Pancreas (tissue), 10 donors: ENCODE measurements around the gene GORASP2. TPM values are rescaled to one million over a fixed set of nuclear protein-coding genes. Genes with fewer than 3 reads are reported as not detected.

ENCODE experiments used
- ATAC-seq, 4 donors: fragments of 200-7000 bp; cut with Tn5 transposase; one replicate each; pipeline versions ENCODE4 v1.8.0 to v1.9.1; 2020; ENCODE audit warnings: mild to moderate bottlenecking in 4 of 4, moderate library complexity in 4 of 4
- DNase-seq, 6 donors: peaks; one replicate each; pipeline ENCODE4 v3.0.0-alpha.2; 2020
- FAIRE-seq: peaks from 2 replicates; lab custom pipeline; 2012; peaks lifted over from hg19 to GRCh38; lab: Jason Lieb, UNC
- H3K27ac ChIP-seq, 4 donors: fragments of 200-600 bp; sonication (generic); 1 replicate in 3 of 4; 2 replicates in 1 of 4; pipeline versions ENCODE4 v1.5.0 to v1.8.0; 2020
- H3K27me3 ChIP-seq, 4 donors: fragments of 200-600 bp; one replicate each; pipeline ENCODE4 v1.8.0; 2021
- H3K36me3 ChIP-seq, 3 donors: fragments of 200-600 bp; sonication (generic) in 1 of 3; one replicate each; pipeline versions ENCODE4 v1.5.0 to v1.8.0; 2020 to 2021
- H3K4me1 ChIP-seq, 3 donors: fragments of 200-600 bp; one replicate each; pipeline ENCODE4 v1.8.0; 2021
- H3K4me3 ChIP-seq, 4 donors: fragments of 200-600 bp; sonication (generic) in 2 of 4; one replicate each; pipeline versions ENCODE4 v1.5.0 to v1.8.0; 2020 to 2021
- H3K9me3 ChIP-seq, 4 donors: fragments of 200-600 bp; one replicate each; pipeline ENCODE4 v1.8.0; 2021
- WGBS, 2 donors: extraction: QIAGEN DNeasy Blood & Tissue Kit; methylation state at CpG; one replicate each; pipeline ENCODE4 v1.1.7; 2013; 5-methylcytosine and 5-hydroxymethylcytosine counted together
- intact Hi-C, 3 donors: fragments of 100-400 bp; cut with DNase I; formaldehyde crosslinking; loops; one replicate each; pipeline versions ENCODE4 v1.11.1 to v1.14.2; 2022
- polyA plus RNA-seq, 2 donors: library from polyadenylated mRNA; stranded (reverse); fragments of 200-250 nt; gene quantifications; one replicate each; pipeline ENCODE4 v1.2.3, GENCODE V29; 2013
- total RNA-seq, 6 donors: library from RNA; stranded (reverse); fragmentation: NEBNext Ultra II Directional in 4 of 6; extraction: Animal tissue kit (Norgen Biotek cat#: 25700) in 4 of 6; gene quantifications; one replicate each; pipeline versions ENCODE4 v1.2.1 to v1.2.4, GENCODE V29; 2021 to 2023
- TF ChIP-seq, protein P1 (sequence below), 4 donors: fragments of 200-600 bp; sonication (generic) in 3 of 4; IDR thresholded peaks; one replicate each; pipeline versions ENCODE4 v1.5.0 to v1.8.0; 2021; ENCODE audit warnings: antibody characterized with exemption in 4 of 4
- donor health status: healthy with polysubstance abuse.
- donor health status: DM: no; HTN: no; CAD: no; lungs with moderate emphysema.
- donor health status: DM: no; HTN: no; CAD: no.
- donor health status: control.
- donor health status: control.
- donor health status: Bipolar disorder and iron deficiency.
- donor health status: DM: yes; HTN: yes; CAD: no.
- donor health status: DM: no; HTN: no; CAD: no.
- donor health status: DM: no; HTN: no; CAD: no.
- donor health status: DM: yes; HTN: yes; CAD: no.

GORASP2 gene
- total RNA-seq (10 to 100 TPM; 35.8 to 52.4 (median 45.8) TPM), polyA plus RNA-seq (10 to 100 TPM; 22.6 to 31.4 TPM)

DNA sequence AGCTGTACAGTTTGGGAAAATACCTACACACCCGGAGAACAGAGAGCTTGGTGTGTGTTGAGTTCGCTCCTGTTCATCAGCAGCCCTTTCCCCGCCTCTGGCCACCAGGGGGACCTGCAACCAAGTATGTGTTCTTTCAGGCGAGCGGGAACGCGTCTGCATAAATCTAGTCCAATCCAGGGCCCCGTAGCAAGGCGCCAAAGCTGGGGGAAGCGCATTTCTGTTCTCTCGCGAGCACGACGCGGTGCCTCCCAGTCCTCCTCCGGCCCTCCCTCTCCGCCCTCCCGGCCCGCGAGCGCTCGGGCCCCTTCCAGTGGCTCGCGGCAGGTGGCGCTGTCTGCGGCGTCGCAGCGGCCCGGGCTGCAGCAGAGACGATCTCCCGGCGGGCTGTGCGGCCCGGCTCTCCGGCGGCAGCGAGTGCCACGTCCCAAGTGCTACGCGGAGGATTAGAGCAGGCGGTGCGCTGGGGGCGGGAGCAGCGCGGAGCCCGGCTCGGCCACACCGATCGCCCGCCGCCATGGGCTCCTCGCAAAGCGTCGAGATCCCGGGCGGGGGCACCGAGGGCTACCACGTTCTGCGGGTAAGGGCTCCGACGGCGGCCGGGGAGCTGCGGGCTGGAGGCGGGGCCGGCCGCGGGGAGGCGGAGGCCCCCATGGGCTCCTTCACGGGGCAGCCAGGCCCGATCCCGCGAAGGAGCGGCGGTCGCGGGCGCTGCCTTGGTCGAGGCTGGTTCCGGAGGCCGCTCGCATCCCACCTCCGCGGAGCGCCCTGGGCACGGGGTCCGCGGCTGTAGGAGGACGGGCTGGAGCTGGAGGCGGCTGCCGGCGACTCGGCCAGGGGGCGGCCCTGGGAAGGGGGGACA is at the start of gene GORASP2:
TSS of gene GORASP2 (plus strand) at position 430 of the 862 bp plus-strand sequence. CDS start at position 518, 88 bp downstream.
- H3K27me3 ChIP-seq = no peaks in the 10 kb centered on the region
- DNase-seq = peak; percentile 97 to 99 (median 99)
- peaks cover 15 to 27% (median 18%) of the 10 kb centered on the region in 3 donors for H3K4me1 ChIP-seq
- peak within 1 kb of the TSS; percentile 76 to 99 (median 97) for H3K4me3 ChIP-seq
- peak within 1 kb of the TSS; percentile 94 to 97 (median 96) for H3K27ac ChIP-seq
- FAIRE-seq = peak; percentile 37
- no peaks in the 10 kb centered on the region for H3K9me3 ChIP-seq
- TF ChIP-seq, protein P1, sequence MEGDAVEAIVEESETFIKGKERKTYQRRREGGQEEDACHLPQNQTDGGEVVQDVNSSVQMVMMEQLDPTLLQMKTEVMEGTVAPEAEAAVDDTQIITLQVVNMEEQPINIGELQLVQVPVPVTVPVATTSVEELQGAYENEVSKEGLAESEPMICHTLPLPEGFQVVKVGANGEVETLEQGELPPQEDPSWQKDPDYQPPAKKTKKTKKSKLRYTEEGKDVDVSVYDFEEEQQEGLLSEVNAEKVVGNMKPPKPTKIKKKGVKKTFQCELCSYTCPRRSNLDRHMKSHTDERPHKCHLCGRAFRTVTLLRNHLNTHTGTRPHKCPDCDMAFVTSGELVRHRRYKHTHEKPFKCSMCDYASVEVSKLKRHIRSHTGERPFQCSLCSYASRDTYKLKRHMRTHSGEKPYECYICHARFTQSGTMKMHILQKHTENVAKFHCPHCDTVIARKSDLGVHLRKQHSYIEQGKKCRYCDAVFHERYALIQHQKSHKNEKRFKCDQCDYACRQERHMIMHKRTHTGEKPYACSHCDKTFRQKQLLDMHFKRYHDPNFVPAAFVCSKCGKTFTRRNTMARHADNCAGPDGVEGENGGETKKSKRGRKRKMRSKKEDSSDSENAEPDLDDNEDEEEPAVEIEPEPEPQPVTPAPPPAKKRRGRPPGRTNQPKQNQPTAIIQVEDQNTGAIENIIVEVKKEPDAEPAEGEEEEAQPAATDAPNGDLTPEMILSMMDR (IDR thresholded peaks at IDR 0.05) = peak; percentile 91 to 99 (median 98)
- peak; percentile 88 to 96 (median 92) for ATAC-seq
- WGBS, 2 donors = 0% methylated on average over 78 to 95 of the region's 95 CpGs
- no peaks in the 10 kb centered on the region for H3K36me3 ChIP-seq
- intact Hi-C loops = no loop called here

DNA sequence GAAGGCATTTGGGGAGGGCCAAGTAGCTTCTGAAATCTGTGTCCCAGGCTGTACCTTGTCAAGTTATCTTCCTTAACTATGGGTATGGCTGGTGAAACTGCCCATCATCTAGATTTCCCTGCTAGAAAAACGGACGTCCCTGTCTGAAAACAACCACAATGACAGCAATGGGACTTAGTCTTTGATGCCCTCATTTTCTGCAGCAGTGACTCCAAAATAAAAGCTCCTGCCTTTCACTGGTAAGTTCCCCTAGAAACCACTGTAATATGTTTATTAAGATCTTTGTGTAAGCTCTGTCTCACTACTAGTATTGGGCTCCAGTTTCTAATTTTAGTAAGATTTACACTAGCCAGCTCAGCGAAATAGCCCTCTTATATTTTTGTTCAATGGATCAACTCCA is 47.2 kb upstream of the GORASP2 start:
- 55 to 70% methylated on average over 3 of the region's 3 CpGs for WGBS, 2 donors
- no peak for ATAC-seq
- intact Hi-C loops = no loop called here

DNA sequence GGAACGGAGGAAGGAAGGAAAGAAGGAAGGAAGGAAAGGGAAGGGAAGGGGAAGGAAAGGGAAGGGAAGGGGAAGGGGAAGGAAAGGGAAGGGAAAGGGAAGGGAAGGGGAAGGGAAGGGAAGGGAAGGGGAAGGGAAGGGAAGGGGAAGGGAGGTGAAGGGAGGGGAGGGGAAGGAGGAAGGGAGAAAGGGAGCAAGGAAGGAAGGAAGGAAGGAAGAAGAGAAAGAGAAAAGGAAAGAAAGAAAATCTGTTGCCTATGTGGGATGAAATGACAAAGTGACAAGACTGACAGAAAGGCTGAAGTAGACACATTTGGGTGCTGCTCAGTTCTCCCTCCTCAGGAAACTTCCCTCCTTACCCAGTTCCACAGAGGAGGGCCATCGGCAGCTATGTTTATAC is 46.3 kb upstream of the GORASP2 start:
- FAIRE-seq = no peak
- ATAC-seq = no peak
- Histone ChIP-seq H3K4me1 (no peaks in the 10 kb centered on the region), H3K9me3 (no peaks in the 10 kb centered on the region), H3K36me3 (no peaks in the 10 kb centered on the region), H3K27ac (no peak overlapping the region), H3K4me3 (no peak overlapping the region), H3K27me3 (no peaks in the 10 kb centered on the region)
- intact Hi-C loops = no loop called here
- TF ChIP-seq, protein P1 (IDR thresholded peaks at IDR 0.05) = no peak
- DNase-seq = no peak
- WGBS, 2 donors = 72 to 100% methylated on average over 2 of the region's 2 CpGs

More for the DNA sequence above, 47.2 kb upstream of the GORASP2 start:
- TF ChIP-seq, protein P1 (IDR thresholded peaks at IDR 0.05) = no peak
- no peak for DNase-seq
- Histone ChIP-seq H3K27me3 (no peaks in the 10 kb centered on the region), H3K36me3 (no peaks in the 10 kb centered on the region), H3K9me3 (no peaks in the 10 kb centered on the region), H3K27ac (no peak overlapping the region), H3K4me1 (no peaks in the 10 kb centered on the region), H3K4me3 (no peak overlapping the region)
- FAIRE-seq = no peak

DNA sequence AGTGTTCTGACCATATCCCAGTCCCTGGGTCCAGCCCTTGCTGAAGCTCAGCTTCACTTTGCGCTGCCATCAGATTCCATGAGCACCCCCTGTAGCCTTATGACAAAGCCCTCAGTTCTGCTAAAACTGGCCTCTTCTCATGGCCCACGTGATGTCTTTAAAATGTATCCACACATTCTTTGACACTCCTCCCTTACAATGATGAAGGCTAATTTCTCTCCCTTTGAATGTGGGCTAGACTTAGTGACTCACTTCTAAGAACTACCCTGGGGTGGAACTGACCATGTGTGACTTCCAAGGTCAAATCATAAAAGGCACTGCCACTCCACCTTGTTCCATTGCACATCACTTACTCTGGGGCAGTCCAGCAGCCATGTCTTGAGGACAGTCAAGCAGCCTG is 45.4 kb upstream of the GORASP2 start:
- FAIRE-seq = no peak
- intact Hi-C loops = no loop called here
- WGBS, 2 donors = 89 to 90% methylated on average over 2 of the region's 2 CpGs

More for the DNA sequence above, 45.4 kb upstream of the GORASP2 start:
- H3K27ac ChIP-seq = no peak overlapping the region
- H3K4me3 ChIP-seq = no peak overlapping the region
- H3K27me3 ChIP-seq = no peaks in the 10 kb centered on the region
- TF ChIP-seq, protein P1 (IDR thresholded peaks at IDR 0.05) = no peak
- no peaks in the 10 kb centered on the region for H3K4me1 ChIP-seq
- H3K9me3 ChIP-seq = no peaks in the 10 kb centered on the region
- DNase-seq (no peak), ATAC-seq (no peak)
- H3K36me3 ChIP-seq = no peaks in the 10 kb centered on the region
